LNCaP clone FGC (cell line): ENCODE data around the gene CD300LF.

ENCODE experiments used
- DNase-seq: peaks from one replicate; pipeline ENCODE4 v3.0.0-alpha.2; 2011; ENCODE audit warnings: low read depth
- H3K4me3 ChIP-seq: 2 replicates; pipeline ENCODE4 v1.5.1; 2011; ENCODE audit warnings: mild to moderate bottlenecking, low read depth, low read length, control low read depth
- TF ChIP-seq, protein P1 (sequence below): IDR thresholded peaks from 2 replicates; pipeline ENCODE4 v1.5.1; 2012; ENCODE audit warnings: mild to moderate bottlenecking; ENCODE audit not compliant: control insufficient read depth, insufficient read depth; ENCODE audit errors: extremely low read depth

CD300LF gene

DNA sequence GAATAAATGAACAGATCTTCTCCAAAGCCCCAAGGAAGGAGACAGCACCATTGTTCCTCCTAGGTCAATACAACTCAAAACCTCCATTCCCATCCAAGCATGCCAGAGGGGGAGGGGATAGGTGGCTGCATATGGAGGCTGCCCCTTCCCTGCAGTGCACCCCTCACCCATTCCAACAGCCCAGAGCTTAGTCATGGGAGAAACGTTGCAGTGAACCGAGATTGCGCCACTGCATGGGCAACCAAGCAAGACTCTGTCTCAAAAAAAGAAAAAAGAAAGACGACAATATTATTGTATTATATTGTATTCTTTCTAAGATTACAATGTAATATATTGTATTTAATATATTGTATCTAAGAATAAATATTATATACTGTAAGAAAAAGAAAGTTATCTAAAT is 52.8 kb downstream of the CD300LF start:
- DNase-seq, result no peak
- TF ChIP-seq, protein P1, sequence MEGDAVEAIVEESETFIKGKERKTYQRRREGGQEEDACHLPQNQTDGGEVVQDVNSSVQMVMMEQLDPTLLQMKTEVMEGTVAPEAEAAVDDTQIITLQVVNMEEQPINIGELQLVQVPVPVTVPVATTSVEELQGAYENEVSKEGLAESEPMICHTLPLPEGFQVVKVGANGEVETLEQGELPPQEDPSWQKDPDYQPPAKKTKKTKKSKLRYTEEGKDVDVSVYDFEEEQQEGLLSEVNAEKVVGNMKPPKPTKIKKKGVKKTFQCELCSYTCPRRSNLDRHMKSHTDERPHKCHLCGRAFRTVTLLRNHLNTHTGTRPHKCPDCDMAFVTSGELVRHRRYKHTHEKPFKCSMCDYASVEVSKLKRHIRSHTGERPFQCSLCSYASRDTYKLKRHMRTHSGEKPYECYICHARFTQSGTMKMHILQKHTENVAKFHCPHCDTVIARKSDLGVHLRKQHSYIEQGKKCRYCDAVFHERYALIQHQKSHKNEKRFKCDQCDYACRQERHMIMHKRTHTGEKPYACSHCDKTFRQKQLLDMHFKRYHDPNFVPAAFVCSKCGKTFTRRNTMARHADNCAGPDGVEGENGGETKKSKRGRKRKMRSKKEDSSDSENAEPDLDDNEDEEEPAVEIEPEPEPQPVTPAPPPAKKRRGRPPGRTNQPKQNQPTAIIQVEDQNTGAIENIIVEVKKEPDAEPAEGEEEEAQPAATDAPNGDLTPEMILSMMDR, result no peak
- no peak overlapping the region for H3K4me3 ChIP-seq

DNA sequence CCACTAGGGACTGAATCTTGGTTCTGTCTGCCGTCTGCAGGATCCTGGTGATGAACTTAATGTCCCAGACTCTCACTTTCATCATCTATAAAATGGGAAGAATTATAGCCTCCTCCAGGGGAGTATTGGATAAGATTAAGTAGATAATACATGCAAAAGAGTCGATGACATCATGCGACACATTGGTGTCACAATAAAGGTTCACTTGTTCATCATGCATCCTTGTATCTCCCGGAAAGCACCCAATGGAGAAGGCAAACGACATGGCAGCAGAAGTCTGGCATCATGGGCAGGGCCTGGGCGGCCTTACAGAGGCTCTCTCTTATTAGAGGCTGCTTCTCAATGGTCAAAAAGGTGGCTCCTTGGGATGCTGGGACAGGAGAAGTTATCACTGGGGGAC is 54.1 kb downstream of the CD300LF start:
- no peak for DNase-seq
- no peak overlapping the region for H3K4me3 ChIP-seq
- TF ChIP-seq, protein P1, result no peak

DNA sequence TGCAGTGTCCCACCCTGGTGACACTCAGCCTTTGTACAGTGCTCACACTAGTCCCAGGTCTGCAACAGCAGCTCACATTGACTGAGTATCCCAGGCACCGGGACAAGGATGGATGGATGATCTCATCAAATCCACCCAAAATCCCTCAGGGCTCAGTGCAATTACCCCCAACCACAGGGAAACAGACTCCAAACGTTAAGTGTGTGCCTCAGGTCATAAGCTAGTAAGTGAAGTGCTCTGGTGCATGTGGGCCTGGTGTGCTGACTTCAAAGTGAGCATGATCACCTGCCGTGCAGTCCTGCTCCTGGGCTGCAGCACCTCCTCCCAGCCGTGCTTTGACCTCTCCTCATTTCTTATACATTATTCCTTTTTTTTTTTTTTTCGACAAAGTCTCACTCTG is 58.0 kb downstream of the CD300LF start:
- TF ChIP-seq, protein P1, result no peak
- DNase-seq, result no peak
- H3K4me3 ChIP-seq, result no peak overlapping the region

DNA sequence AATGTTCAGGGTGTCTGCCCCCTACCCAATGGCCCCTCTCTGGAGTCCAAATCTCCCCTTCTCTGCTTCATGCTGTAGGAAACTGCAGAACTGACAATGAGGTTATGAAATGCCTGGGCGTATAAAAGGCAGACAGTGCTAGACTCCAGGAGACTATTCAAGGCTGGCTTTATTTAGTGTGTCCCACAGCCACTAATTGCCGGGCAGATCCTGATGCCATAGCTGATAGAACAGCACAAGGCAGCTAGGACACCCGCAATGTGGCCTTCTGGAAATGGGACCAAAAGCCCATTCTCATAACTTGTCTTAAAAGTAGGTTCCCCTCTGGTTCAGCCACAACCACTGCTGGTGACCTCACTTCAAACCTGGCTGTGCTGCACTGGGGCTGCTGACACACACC is 60.7 kb downstream of the CD300LF start:
- H3K4me3 ChIP-seq, result no peak overlapping the region
- DNase-seq, result no peak
- TF ChIP-seq, protein P1, result no peak

DNA sequence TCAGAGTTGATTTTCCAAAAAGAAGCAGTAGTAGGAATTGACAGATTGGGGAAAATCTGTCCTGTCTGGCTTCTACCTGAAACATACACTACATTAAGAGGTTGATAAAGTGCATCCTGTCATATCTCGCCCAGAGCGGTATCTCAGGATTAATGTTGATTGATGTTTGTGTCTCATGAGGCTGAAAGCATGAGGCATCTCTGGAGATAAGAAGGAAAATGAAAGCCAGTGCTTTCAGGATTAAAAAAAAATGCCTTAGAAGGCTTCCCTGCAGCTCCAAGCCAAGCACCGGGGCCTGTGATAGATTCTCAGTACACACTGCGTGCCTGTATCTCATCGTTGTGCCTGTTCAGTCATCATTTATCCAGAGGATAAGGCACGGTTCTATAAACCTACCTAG is 62.8 kb downstream of the CD300LF start:
- TF ChIP-seq, protein P1, result no peak
- DNase-seq, result no peak
- H3K4me3 ChIP-seq, result no peak overlapping the region

DNA sequence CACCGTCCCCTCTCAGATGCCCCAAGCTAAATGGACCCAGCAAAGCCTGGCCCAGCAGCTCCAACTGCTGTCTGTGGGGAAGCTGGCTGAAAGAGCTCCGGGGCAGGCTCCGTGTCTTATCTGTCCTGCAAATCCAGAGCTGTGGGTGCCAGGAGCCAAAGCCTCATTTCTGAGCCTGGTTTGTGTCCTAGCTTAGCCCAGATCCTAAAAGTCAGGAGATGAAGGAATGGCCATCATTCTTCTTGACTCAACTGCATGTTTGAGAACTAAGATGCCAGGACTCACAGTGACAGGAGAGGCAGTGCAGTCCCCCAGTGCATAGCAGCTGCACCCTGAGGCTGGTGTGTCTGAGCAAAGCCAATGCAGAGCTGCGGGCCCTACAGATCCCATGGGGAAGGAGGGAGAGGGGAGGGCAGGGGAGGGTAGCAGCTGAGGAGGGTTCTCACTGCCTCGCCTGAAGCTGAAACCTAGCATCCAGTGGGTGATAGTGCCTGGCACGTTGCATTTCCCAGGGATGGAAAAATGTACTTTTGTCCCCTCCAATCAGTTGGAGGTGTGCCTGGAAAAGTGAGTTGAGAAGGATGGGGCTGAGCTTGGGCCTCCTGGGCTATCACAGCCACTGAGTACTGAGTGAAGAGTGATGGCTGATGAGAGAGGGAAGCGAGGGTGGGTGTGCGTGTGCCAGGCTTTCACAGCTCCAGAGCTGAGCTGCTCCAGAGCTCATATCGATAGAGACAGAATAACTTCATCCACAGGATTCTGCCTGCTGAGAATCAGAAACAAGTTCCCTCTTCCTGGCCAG is 64.7 kb downstream of the CD300LF start:
- H3K4me3 ChIP-seq, result no peak overlapping the region
- TF ChIP-seq, protein P1, result no peak
- DNase-seq, result no peak

DNA sequence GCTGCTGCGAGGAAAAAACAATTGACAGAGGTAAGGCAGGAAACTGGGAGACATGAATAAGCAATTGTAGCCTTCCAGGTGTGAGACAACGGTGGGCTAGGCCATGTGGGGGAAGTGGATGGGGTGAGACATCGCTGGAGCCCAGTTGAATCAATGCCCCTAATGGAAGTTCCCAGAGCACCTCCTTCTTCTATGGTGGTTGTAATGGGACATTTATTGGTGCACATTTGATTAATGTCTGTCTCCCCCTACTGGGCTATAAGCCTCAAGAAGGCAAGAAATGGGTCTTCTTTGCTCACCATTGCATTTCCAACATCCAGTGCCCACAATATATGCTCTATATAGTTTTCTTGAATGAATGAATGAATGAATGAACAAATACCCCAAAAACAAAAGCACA is 66.5 kb downstream of the CD300LF start:
- no peak overlapping the region for H3K4me3 ChIP-seq
- no peak for DNase-seq
- TF ChIP-seq, protein P1, result peak; percentile 35
